ENCODE measurements around the gene CPLANE2.

- TF ChIP-seq CTCF (IDR thresholded peaks at IDR 0.05) (no peak), POLR2A (IDR thresholded peaks at IDR 0.05) (no peak), EP300 (IDR thresholded peaks at IDR 0.05) (no peak), POLR2AphosphoS5 (IDR thresholded peaks at IDR 0.05) (no peak)
Observed at GRCh38 chr1:16275591-16275990, 38.6 kb upstream of the CPLANE2 start.

Data from upper lobe of left lung (tissue), 4 donors.